ENCODE data around the gene PPM1F. TPM values are rescaled to one million over a fixed set of nuclear protein-coding genes. Genes with fewer than 3 reads are reported as not detected.
"Not testable (repeated sequence)": the region's sequence is repeated elsewhere in the genome, so short reads cannot be mapped to it uniquely, and the experiment has no call there.

Gene PPM1F
- total RNA-seq, 1 donor from 2014 or later, result 156 TPM

- no peak for DNase-seq (ENCODE audit: low read depth, low spot score)
Measured at GRCh38 chr22:21898354-21898896, 54.2 kb downstream of the PPM1F start.

- DNase-seq (ENCODE audit: low read depth, low spot score), result no peak
Measured at GRCh38 chr22:21896951-21897513, 55.6 kb downstream of the PPM1F start.

- not testable (repeated sequence) for DNase-seq (ENCODE audit: low read depth, low spot score)
Measured at GRCh38 chr22:21896275-21896674, 56.4 kb downstream of the PPM1F start.

- no peak for DNase-seq (ENCODE audit: low read depth, low spot score)
Measured at GRCh38 chr22:21894799-21895198, 57.8 kb downstream of the PPM1F start.

GRCh38 chr22:21889251-21889990 lies 63.2 kb downstream of the PPM1F start:
- DNase-seq (ENCODE audit: low read depth, low spot score), result no peak

- no peak for DNase-seq (ENCODE audit: low read depth, low spot score)
Measured at GRCh38 chr22:21887841-21888240, 64.8 kb downstream of the PPM1F start.

- DNase-seq (ENCODE audit: low read depth, low spot score), result not testable (repeated sequence)
Measured at GRCh38 chr22:21883930-21884329, 68.7 kb downstream of the PPM1F start.

- DNase-seq (ENCODE audit: low read depth, low spot score), result not testable (repeated sequence)
Measured at GRCh38 chr22:21882754-21883333, 69.8 kb downstream of the PPM1F start.

- DNase-seq (ENCODE audit: low read depth, low spot score), result no peak
Measured at GRCh38 chr22:21881841-21882753, 70.6 kb downstream of the PPM1F start.

GRCh38 chr22:21876486-21877176 lies 76.0 kb downstream of the PPM1F start:
- no peak for DNase-seq (ENCODE audit: low read depth, low spot score)

- DNase-seq (ENCODE audit: low read depth, low spot score), result not testable (repeated sequence)
Measured at GRCh38 chr22:21874953-21875352, 77.7 kb downstream of the PPM1F start.

- no peak for DNase-seq (ENCODE audit: low read depth, low spot score)
Measured at GRCh38 chr22:21873619-21874018, 79.0 kb downstream of the PPM1F start.

- not testable (repeated sequence) for DNase-seq (ENCODE audit: low read depth, low spot score)
Measured at GRCh38 chr22:21872741-21873140, 79.9 kb downstream of the PPM1F start.

Other genes starting within 250 kb of the PPM1F start
- 4.5 and 5.6 TPM in 2 replicates for gene YPEL1, start 217.1 kb downstream of the PPM1F start, total RNA-seq
- 74.7 and 113 TPM in 2 replicates for gene MAPK1, start 85.2 kb downstream of the PPM1F start, total RNA-seq
- gene TOP3B, start 29.9 kb upstream of the PPM1F start, total RNA-seq, result 22.4 and 31.9 TPM in 2 replicates

All from pulmonary artery endothelial cell (primary cell).